WTC11 (cell line): Measurements from ENCODE around the gene FLCN. TPM values are rescaled to one million over a fixed set of nuclear protein-coding genes. Genes with fewer than 3 reads are reported as not detected.
A peak's percentile ranks its signal among the peaks of the same experiment; 100 is the strongest.

Experiments
- ATAC-seq: fragments of 200-7000 bp; cut with Tn5 transposase; 2 replicates; pipeline ENCODE4 v1.10.0; 2021; ENCODE audit warnings: mild to moderate bottlenecking, moderate library complexity
- CTCF ChIA-PET: fragments of 300-600 bp; sonication (Branson Sonifier 250); formaldehyde crosslinking; loops from one replicate; lab custom pipeline; 2021; ENCODE audit warnings: antibody characterized with exemption; lab: Charles Lee
- POLR2A ChIA-PET: fragments of 350-600 bp; sonication (Branson Sonifier 250); formaldehyde crosslinking; loops from one replicate; lab custom pipeline; 2021; ENCODE audit warnings: antibody characterized with exemption; lab: Charles Lee
- DNase-seq: peaks from one replicate; pipeline ENCODE4 v3.0.0; 2021; ENCODE audit warnings: low spot score
- H3K27ac Mint-ChIP-seq: 2 replicates; pipeline ENCODE4 v1.8.0; 2021; ENCODE audit warnings: mixed read lengths
- H3K27me3 Mint-ChIP-seq: 2 replicates; pipeline ENCODE4 v1.8.0; 2021; ENCODE audit warnings: low read depth, mild to moderate bottlenecking, moderate library complexity, mixed read lengths
- H3K36me3 Mint-ChIP-seq: 2 replicates; pipeline ENCODE4 v1.8.0; 2021; ENCODE audit warnings: mixed read lengths
- H3K4me1 Mint-ChIP-seq: 2 replicates; pipeline ENCODE4 v1.8.0; 2022; ENCODE audit warnings: mixed read lengths
- H3K4me3 Mint-ChIP-seq: 2 replicates; pipeline ENCODE4 v1.8.0; 2021; ENCODE audit warnings: mild to moderate bottlenecking, moderate library complexity, mixed read lengths
- H3K9me3 Mint-ChIP-seq: 2 replicates; pipeline ENCODE4 v1.8.0; 2021; ENCODE audit warnings: mixed read lengths
- AR ChIP-seq: fragments of 250-450 bp; sonication (Bioruptor Pico); IDR thresholded peaks from 2 replicates; pipeline ENCODE4 v1.9.0; 2021; ENCODE audit warnings: mild to moderate bottlenecking
- ATF1 ChIP-seq: sonication (generic); formaldehyde crosslinking; IDR thresholded peaks from 2 replicates; pipeline ENCODE4 v1.8.1; 2023; ENCODE audit warnings: mild to moderate bottlenecking, moderate library complexity, missing genetic modification reagents
- ATF6 ChIP-seq: sonication (generic); formaldehyde crosslinking; IDR thresholded peaks from 2 replicates; pipeline ENCODE4 v1.8.1; 2023; ENCODE audit warnings: mild to moderate bottlenecking, missing genetic modification reagents
- CREB1 ChIP-seq: sonication (generic); formaldehyde crosslinking; IDR thresholded peaks from 2 replicates; pipeline ENCODE4 v1.8.0; 2023; ENCODE audit warnings: mild to moderate bottlenecking, missing genetic modification reagents
- E2F4 ChIP-seq: sonication (generic); formaldehyde crosslinking; IDR thresholded peaks from 2 replicates; pipeline ENCODE4 v1.8.1; 2022; ENCODE audit warnings: low read depth, mild to moderate bottlenecking, moderate library complexity, missing genetic modification reagents, borderline replicate concordance
- ERG ChIP-seq: fragments of 250-450 bp; sonication (Bioruptor Pico); IDR thresholded peaks from 2 replicates; pipeline ENCODE4 v1.8.0; 2021; ENCODE audit warnings: mild to moderate bottlenecking
- ESRRA ChIP-seq: sonication (generic); formaldehyde crosslinking; IDR thresholded peaks from 2 replicates; pipeline ENCODE4 v1.8.1; 2022; ENCODE audit warnings: mild to moderate bottlenecking, missing genetic modification reagents, borderline replicate concordance
- GRHL2 ChIP-seq: fragments of 250-450 bp; sonication (Bioruptor Pico); IDR thresholded peaks from 2 replicates; pipeline ENCODE4 v1.8.0; 2022; ENCODE audit warnings: mild to moderate bottlenecking, moderate library complexity; ENCODE audit not compliant: insufficient replicate concordance, severe bottlenecking
- JAZF1 ChIP-seq: fragments of 250-450 bp; sonication (Bioruptor Pico); IDR thresholded peaks from 2 replicates; pipeline ENCODE4 v1.9.0; 2021; ENCODE audit warnings: moderate library complexity, mild to moderate bottlenecking, inconsistent platforms
- JUN ChIP-seq: sonication (generic); formaldehyde crosslinking; IDR thresholded peaks from 2 replicates; pipeline ENCODE4 v1.8.0; 2023; ENCODE audit warnings: mild to moderate bottlenecking, missing genetic modification reagents
- MAX ChIP-seq: sonication (generic); formaldehyde crosslinking; IDR thresholded peaks from 2 replicates; pipeline ENCODE4 v1.8.0; 2022; ENCODE audit warnings: mild to moderate bottlenecking, missing genetic modification reagents
- NFATC4 ChIP-seq: fragments of 250-450 bp; sonication (Bioruptor Pico); IDR thresholded peaks from 2 replicates; pipeline ENCODE4 v1.9.0; 2021; ENCODE audit warnings: mild to moderate bottlenecking
- NFE2L1 ChIP-seq: sonication (generic); formaldehyde crosslinking; IDR thresholded peaks from 2 replicates; pipeline ENCODE4 v1.8.1; 2023; ENCODE audit warnings: missing genetic modification reagents
- TCF7 ChIP-seq: sonication (generic); formaldehyde crosslinking; IDR thresholded peaks from 2 replicates; pipeline ENCODE4 v1.8.0; 2022; ENCODE audit warnings: mild to moderate bottlenecking, low read depth, missing genetic modification reagents, moderate library complexity
- TP53 ChIP-seq: sonication (generic); formaldehyde crosslinking; IDR thresholded peaks from 2 replicates; pipeline ENCODE4 v1.8.1; 2023; ENCODE audit warnings: mild to moderate bottlenecking, missing genetic modification reagents
- ZNF121 ChIP-seq: sonication (generic); formaldehyde crosslinking; IDR thresholded peaks from 2 replicates; pipeline ENCODE4 v1.8.0; 2023; ENCODE audit warnings: missing genetic modification reagents
- total RNA-seq: library from RNA; stranded (reverse); gene quantifications from 3 replicates; pipeline ENCODE4 v1.2.3, GENCODE V29; 2021
- TF ChIP-seq, protein P1 (sequence below): sonication (generic); formaldehyde crosslinking; IDR thresholded peaks from 2 replicates; pipeline ENCODE4 v1.8.0; 2022; ENCODE audit warnings: mild to moderate bottlenecking, missing genetic modification reagents
- TF ChIP-seq, protein P2 (sequence below): sonication (generic); formaldehyde crosslinking; conservative IDR thresholded peaks from 2 replicates; pipeline ENCODE4 v1.8.1; 2023; ENCODE audit warnings: mild to moderate bottlenecking, low read depth, missing genetic modification reagents, moderate library complexity
- TF ChIP-seq, protein P3 (sequence below): sonication (generic); formaldehyde crosslinking; IDR thresholded peaks from 2 replicates; pipeline ENCODE4 v1.8.1; 2023; ENCODE audit warnings: mild to moderate bottlenecking, moderate library complexity, missing genetic modification reagents

The FLCN gene
- total RNA-seq, 1 experiment from 2014 or later: 40.8 TPM

DNA sequence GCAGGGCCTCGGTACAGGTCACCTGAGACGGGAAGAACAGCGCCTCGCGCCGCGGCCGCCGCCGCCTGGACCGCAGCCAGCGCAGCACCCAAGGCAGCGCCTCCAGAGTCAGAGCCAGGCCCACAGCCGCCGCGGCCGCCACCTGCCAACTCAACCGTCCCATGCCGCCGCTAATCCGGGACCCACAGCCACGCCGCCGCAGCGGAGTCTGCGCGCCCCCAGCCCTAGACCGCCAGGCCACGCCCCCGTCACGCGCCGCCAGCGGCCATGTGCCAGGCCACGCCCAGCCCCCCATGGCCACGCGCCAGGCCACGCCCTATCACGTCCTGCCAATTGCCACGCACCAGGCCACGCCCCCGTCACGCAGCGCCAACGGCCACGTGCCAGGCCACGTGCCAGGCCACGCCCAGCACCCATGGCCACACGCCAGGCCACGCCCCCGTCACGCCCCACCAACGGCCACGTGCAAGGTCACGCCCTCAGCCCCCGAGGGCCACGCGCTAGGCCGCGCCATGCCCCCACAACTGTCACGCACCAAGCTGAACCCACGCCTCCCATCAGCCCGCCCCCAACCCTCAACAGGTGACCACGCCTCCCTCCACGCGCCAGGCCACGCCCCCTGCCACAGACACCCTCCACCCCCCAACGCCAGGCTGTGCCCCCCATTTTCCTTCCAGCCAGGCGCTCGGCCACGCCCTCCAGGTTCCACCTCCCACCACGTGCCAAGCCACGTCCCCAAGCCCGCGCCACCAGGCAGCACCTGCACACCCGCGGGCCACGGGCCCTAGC is 30.6 kb downstream of the FLCN start, which contains the start of gene PLD6 (continued):
- TF ChIP-seq, protein P1, sequence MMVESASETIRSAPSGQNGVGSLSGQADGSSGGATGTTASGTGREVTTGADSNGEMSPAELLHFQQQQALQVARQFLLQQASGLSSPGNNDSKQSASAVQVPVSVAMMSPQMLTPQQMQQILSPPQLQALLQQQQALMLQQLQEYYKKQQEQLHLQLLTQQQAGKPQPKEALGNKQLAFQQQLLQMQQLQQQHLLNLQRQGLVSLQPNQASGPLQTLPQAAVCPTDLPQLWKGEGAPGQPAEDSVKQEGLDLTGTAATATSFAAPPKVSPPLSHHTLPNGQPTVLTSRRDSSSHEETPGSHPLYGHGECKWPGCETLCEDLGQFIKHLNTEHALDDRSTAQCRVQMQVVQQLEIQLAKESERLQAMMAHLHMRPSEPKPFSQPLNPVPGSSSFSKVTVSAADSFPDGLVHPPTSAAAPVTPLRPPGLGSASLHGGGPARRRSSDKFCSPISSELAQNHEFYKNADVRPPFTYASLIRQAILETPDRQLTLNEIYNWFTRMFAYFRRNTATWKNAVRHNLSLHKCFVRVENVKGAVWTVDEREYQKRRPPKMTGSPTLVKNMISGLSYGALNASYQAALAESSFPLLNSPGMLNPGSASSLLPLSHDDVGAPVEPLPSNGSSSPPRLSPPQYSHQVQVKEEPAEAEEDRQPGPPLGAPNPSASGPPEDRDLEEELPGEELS (CRISPR knock-in tag): peak; percentile 86; the same call in 1 of the 2 replicates
- TF ChIP-seq E2F4 (CRISPR knock-in tag): no peak
- TF ChIP-seq ESRRA (CRISPR knock-in tag): no peak
- no peak for TF ChIP-seq ATF6 (CRISPR knock-in tag)
- TF ChIP-seq ERG (CRISPR knock-in tag): peak; percentile 75; the same call in 1 of the 2 replicates
- peak; percentile 60; the same call in 1 of the 2 replicates for TF ChIP-seq NFATC4 (CRISPR knock-in tag)
- TF ChIP-seq NFE2L1 (CRISPR knock-in tag): peak; percentile 8; the same call in 1 of the 2 replicates
- 0 out of 2 replicates have a peak, but pooled peaks have one; percentile 28 for TF ChIP-seq JUN (CRISPR knock-in tag)
- TF ChIP-seq ATF1 (CRISPR knock-in tag): no peak
- TF ChIP-seq TP53: peak; percentile 78; the same call in 1 of the 2 replicates
- TF ChIP-seq AR (CRISPR knock-in tag): no peak
- peak; percentile 54; the same call in 1 of the 2 replicates for TF ChIP-seq ZNF121 (CRISPR knock-in tag)

DNA sequence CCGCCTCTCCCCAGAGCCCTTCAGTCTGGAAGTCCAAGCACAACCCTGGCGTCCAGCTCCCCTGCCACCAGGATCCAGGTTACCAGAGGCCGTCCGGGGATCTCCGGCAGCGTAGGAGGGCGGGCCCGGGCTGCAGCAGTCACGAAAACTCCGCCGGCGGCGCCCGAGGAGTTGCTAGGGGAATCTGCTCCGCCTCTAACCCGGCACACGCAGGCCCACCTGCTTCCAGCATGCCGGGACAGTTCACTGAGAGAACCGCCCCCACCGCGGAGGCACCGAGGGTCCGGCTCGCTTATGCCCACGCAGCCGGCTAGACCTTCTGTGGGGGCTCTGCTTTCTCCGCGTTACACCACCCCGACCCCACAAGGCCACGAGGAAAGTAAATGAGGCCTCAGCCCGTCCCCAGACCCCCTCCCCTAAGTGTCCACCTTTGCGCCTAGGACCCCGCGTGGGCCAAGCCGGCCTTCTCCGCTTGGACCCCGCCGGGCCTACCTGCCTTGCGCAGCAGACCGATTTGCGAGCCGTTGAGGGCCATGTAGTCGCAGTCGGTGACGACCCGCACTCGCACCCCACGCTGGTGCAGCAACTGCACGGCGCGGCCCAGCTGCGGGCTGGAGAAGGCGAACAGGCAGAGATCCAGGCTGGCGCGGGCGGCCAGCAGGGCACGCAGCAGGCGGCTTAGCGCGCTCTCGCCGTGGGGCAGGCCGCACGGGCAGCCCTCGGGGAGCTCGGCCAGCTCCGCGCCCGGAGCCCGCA is 31.4 kb downstream of the FLCN start:
- Mint-ChIP-seq H3K36me3 (no peaks in the 10 kb centered on the region), H3K27ac (no peak overlapping the region), H3K4me1 (no peaks in the 10 kb centered on the region), H3K4me3 (peak overlapping the region; percentile 68), H3K27me3 (peaks cover 7% of the 10 kb centered on the region), H3K9me3 (no peaks in the 10 kb centered on the region)
- CTCF ChIA-PET: interaction anchor here (1.1 to 3.2 kb wide), 2 partner anchors 64 to 214 kb away, joined by 3 to 14 read pairs; no protein-coding TSS in a partner anchor
- POLR2A ChIA-PET: no interaction called here
- 0 out of 2 replicates have a peak, but pooled peaks have one; percentile 46 for TF ChIP-seq CREB1 (CRISPR knock-in tag)
- TF ChIP-seq TCF7 (CRISPR knock-in tag): no peak
- no peak for TF ChIP-seq GRHL2
- TF ChIP-seq, protein P2, sequence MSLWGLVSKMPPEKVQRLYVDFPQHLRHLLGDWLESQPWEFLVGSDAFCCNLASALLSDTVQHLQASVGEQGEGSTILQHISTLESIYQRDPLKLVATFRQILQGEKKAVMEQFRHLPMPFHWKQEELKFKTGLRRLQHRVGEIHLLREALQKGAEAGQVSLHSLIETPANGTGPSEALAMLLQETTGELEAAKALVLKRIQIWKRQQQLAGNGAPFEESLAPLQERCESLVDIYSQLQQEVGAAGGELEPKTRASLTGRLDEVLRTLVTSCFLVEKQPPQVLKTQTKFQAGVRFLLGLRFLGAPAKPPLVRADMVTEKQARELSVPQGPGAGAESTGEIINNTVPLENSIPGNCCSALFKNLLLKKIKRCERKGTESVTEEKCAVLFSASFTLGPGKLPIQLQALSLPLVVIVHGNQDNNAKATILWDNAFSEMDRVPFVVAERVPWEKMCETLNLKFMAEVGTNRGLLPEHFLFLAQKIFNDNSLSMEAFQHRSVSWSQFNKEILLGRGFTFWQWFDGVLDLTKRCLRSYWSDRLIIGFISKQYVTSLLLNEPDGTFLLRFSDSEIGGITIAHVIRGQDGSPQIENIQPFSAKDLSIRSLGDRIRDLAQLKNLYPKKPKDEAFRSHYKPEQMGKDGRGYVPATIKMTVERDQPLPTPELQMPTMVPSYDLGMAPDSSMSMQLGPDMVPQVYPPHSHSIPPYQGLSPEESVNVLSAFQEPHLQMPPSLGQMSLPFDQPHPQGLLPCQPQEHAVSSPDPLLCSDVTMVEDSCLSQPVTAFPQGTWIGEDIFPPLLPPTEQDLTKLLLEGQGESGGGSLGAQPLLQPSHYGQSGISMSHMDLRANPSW (CRISPR knock-in tag): no peak
- TF ChIP-seq MAX (CRISPR knock-in tag): 0 out of 2 replicates have a peak, but pooled peaks have one; percentile 38
- no peak for TF ChIP-seq JAZF1
- TF ChIP-seq, protein P3, sequence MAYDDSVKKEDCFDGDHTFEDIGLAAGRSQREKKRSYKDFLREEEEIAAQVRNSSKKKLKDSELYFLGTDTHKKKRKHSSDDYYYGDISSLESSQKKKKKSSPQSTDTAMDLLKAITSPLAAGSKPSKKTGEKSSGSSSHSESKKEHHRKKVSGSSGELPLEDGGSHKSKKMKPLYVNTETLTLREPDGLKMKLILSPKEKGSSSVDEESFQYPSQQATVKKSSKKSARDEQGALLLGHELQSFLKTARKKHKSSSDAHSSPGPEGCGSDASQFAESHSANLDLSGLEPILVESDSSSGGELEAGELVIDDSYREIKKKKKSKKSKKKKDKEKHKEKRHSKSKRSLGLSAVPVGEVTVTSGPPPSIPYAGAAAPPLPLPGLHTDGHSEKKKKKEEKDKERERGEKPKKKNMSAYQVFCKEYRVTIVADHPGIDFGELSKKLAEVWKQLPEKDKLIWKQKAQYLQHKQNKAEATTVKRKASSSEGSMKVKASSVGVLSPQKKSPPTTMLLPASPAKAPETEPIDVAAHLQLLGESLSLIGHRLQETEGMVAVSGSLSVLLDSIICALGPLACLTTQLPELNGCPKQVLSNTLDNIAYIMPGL (CRISPR knock-in tag): peak; percentile 42; the same call in 1 of the 2 replicates
- ATAC-seq (peak; percentile 70), DNase-seq (peak; percentile 69)
